ENCODE measurements around the gene CAMTA1. TPM values are rescaled to one million over a fixed set of nuclear protein-coding genes. Genes with fewer than 3 reads are reported as not detected.

Gene CAMTA1
- total RNA-seq, 1 experiment from 2014 or later: 69.5 TPM

GRCh38 chr1:7229186-7229585 is 443.9 kb downstream of the CAMTA1 start:
- Histone ChIP-seq H3K9me2 (ENCODE audit: insufficient read depth) (no peaks in the 10 kb centered on the region), H3K79me2 (ENCODE audit: insufficient read depth, low read length) (no peaks in the 10 kb centered on the region), H3K4me2 (ENCODE audit: low read length) (no peak overlapping the region), H3K9ac (ENCODE audit: low read length) (no peak overlapping the region), H3K4me3 (replicated peaks in 1 of 2; ENCODE audit: low read depth in 1 of 2, low read length in 2 of 2) (no peak overlapping the region), H3K9me3 (ENCODE audit: control insufficient read depth in 1 of 2, insufficient read depth in 1 of 2, low read depth in 1 of 2, low read length in 2 of 2) (no peaks in the 10 kb centered on the region), H3K4me1 (ENCODE audit: control insufficient read depth in 1 of 2, insufficient read depth in 2 of 2, low read length in 2 of 2) (peaks cover 7 to 14% of the 10 kb centered on the region in 2 experiments; a peak in 3 of 4 replicates), H3K27ac (ENCODE audit: low read depth, low read length) (no peak overlapping the region; the same call in 1 of the 2 replicates), H3K36me3 (ENCODE audit: control insufficient read depth in 1 of 2, insufficient read depth in 2 of 2, low read length in 2 of 2) (no peaks in the 10 kb centered on the region), H4K20me1 (ENCODE audit: insufficient read depth) (no peaks in the 10 kb centered on the region), H3K27me3 (ENCODE audit: insufficient read depth, low read length) (no peaks in the 10 kb centered on the region), H2AFZ (ENCODE audit: low read depth, low read length, poor library complexity, severe bottlenecking) (no peak overlapping the region)
- no TSS peak for BruUV-seq (replicated peaks)
- RAD21 ChIA-PET (ENCODE audit: low non-redundant PET in 1 of 2, low total read pairs in 2 of 2, uncharacterized antibody in 2 of 2, unreplicated experiment in 2 of 2): no interaction called here
- intact Hi-C loops (cut with micrococcal nuclease): loop anchor here (10.0 kb wide), 1 partner anchor 246 kb away; no protein-coding TSS in a partner anchor
- CTCF ChIA-PET: no interaction called here
- POLR2A ChIA-PET: no interaction called here
- ATAC-seq (no peak), DNase-seq (ENCODE audit: low read depth, low spot score) (no peak)
- TF ChIP-seq FOSL1 (IDR thresholded peaks at IDR 0.05; ENCODE audit: low read depth): no peak
- no peak for TF ChIP-seq ZNF274 (IDR thresholded peaks at IDR 0.05; ENCODE audit: low read depth, low read length)
- no peak for TF ChIP-seq YY1 (IDR thresholded peaks at IDR 0.05; ENCODE audit: extremely low read depth, insufficient replicate concordance, low read depth, low read length)
- TF ChIP-seq JUND (IDR thresholded peaks at IDR 0.05): no peak
- no peak for TF ChIP-seq TCF7L2 (IDR thresholded peaks at IDR 0.05; ENCODE audit: borderline replicate concordance, extremely low read depth, insufficient read depth, insufficient read length)
- TF ChIP-seq EZH2phosphoT487 (IDR thresholded peaks at IDR 0.05; ENCODE audit: borderline replicate concordance): no peak
- TF ChIP-seq SP1 (IDR thresholded peaks at IDR 0.05; ENCODE audit: low read depth): no peak

GRCh38 chr1:7229696-7230631 is 444.7 kb downstream of the CAMTA1 start:
- POLR2A ChIA-PET: no interaction called here
- no peak overlapping the region for H3K4me2 ChIP-seq (ENCODE audit: low read length)
- no peaks in the 10 kb centered on the region for H3K79me2 ChIP-seq (ENCODE audit: insufficient read depth, low read length)
- no peaks in the 10 kb centered on the region for H3K27me3 ChIP-seq (ENCODE audit: insufficient read depth, low read length)
- H2AFZ ChIP-seq (ENCODE audit: low read depth, low read length, poor library complexity, severe bottlenecking): no peak overlapping the region
- H3K9me2 ChIP-seq (ENCODE audit: insufficient read depth): no peaks in the 10 kb centered on the region
- H3K4me3 ChIP-seq (replicated peaks in 1 of 2; ENCODE audit: low read depth in 1 of 2, low read length in 2 of 2): no peak overlapping the region
- ATAC-seq (no peak), DNase-seq (ENCODE audit: low read depth, low spot score) (no peak)
- intact Hi-C loops (cut with micrococcal nuclease): loop anchor here (10.0 kb wide), 1 partner anchor 245 kb away; no protein-coding TSS in a partner anchor
- no peak overlapping the region for H3K9ac ChIP-seq (ENCODE audit: low read length)
- CTCF ChIA-PET: no interaction called here
- H3K4me1 ChIP-seq (ENCODE audit: control insufficient read depth in 1 of 2, insufficient read depth in 2 of 2, low read length in 2 of 2): peaks cover 7 to 13% of the 10 kb centered on the region in 2 experiments; a peak in 3 of 4 replicates
- H3K9me3 ChIP-seq (ENCODE audit: control insufficient read depth in 1 of 2, insufficient read depth in 1 of 2, low read depth in 1 of 2, low read length in 2 of 2): no peaks in the 10 kb centered on the region
- BruUV-seq (replicated peaks): no TSS peak
- no peak overlapping the region for H3K27ac ChIP-seq (ENCODE audit: low read depth, low read length)
- TF ChIP-seq ZBTB33 (IDR thresholded peaks at IDR 0.05; ENCODE audit: extremely low read depth, insufficient replicate concordance, low read length) (no peak), YY1 (IDR thresholded peaks at IDR 0.05; ENCODE audit: extremely low read depth, insufficient replicate concordance, low read depth, low read length) (no peak), ZFX (IDR thresholded peaks at IDR 0.05) (no peak), RAD21 (IDR thresholded peaks at IDR 0.05; ENCODE audit: low read depth) (no peak), JUND (IDR thresholded peaks at IDR 0.05) (no peak), MAX (IDR thresholded peaks at IDR 0.05) (no peak), SRF (IDR thresholded peaks at IDR 0.05; ENCODE audit: low read depth) (no peak), TCF7L2 (IDR thresholded peaks at IDR 0.05; ENCODE audit: borderline replicate concordance, extremely low read depth, insufficient read depth, insufficient read length) (no peak), EZH2phosphoT487 (IDR thresholded peaks at IDR 0.05; ENCODE audit: borderline replicate concordance) (no peak), ZNF274 (IDR thresholded peaks at IDR 0.05; ENCODE audit: low read depth, low read length) (no peak), EGR1 (IDR thresholded peaks at IDR 0.05; ENCODE audit: low read depth) (no peak), SP1 (IDR thresholded peaks at IDR 0.05; ENCODE audit: low read depth) (no peak), FOSL1 (IDR thresholded peaks at IDR 0.05; ENCODE audit: low read depth) (no peak), POLR2AphosphoS5 (IDR thresholded peaks at IDR 0.05; ENCODE audit: low read depth, low read length) (no peak), EZH2 (IDR thresholded peaks at IDR 0.05) (no peak), SIN3A (IDR thresholded peaks at IDR 0.05; ENCODE audit: low read depth) (no peak)
- no peaks in the 10 kb centered on the region for H4K20me1 ChIP-seq (ENCODE audit: insufficient read depth)
- no peaks in the 10 kb centered on the region for H3K36me3 ChIP-seq (ENCODE audit: control insufficient read depth in 1 of 2, insufficient read depth in 2 of 2, low read length in 2 of 2)
- RAD21 ChIA-PET (ENCODE audit: low non-redundant PET in 1 of 2, low total read pairs in 2 of 2, uncharacterized antibody in 2 of 2, unreplicated experiment in 2 of 2): no interaction called here

All from HCT116 (cell line).